GM12878 (cell line): Measurements from ENCODE around the gene EBF3. TPM values are rescaled to one million over a fixed set of nuclear protein-coding genes. Genes with fewer than 3 reads are reported as not detected.

Experiments used
- ATAC-seq: fragments of 200-7000 bp; cut with Tn5 transposase; 3 replicates; pipeline ENCODE4 v1.9.1; 2020; ENCODE audit warnings: mild to moderate bottlenecking, moderate library complexity
- BruUV-seq: library from RNA; stranded (reverse); fragments of 400-500 nt; replicated peaks from 2 replicates; lab custom pipeline; 2021; lab: Mats Ljungman, UMichigan
- CTCF ChIA-PET: fragments of 300-600 bp; sonication (Branson Sonifier 250); formaldehyde crosslinking; extraction: SDS; loops from one replicate; lab custom pipeline; 2021; ENCODE audit warnings: inconsistent platforms; lab: Yijun Ruan, JAX
- POLR2A ChIA-PET: fragments of 350-600 bp; formaldehyde crosslinking; extraction: SDS; loops from one replicate; lab custom pipeline; 2021; ENCODE audit warnings: inconsistent platforms; lab: Charles Lee
- RAD21 ChIA-PET: fragments of 300-600 bp; sonication (Branson Sonifier 250); formaldehyde crosslinking; loops from one replicate; lab custom pipeline; 2023; ENCODE audit warnings: antibody characterized with exemption; ENCODE audit not compliant: unreplicated experiment; lab: Charles Lee
- SMC1A ChIA-PET: fragments of 300-600 bp; sonication (Branson Sonifier 250); formaldehyde crosslinking; loops from one replicate; lab custom pipeline; 2023; ENCODE audit not compliant: unreplicated experiment, uncharacterized antibody; lab: Charles Lee
- DNase-seq: peaks from one replicate; pipeline ENCODE4 v3.0.0-alpha.2; 2011; ENCODE audit warnings: low read depth, low spot score
- FAIRE-seq: peaks from 3 replicates; lab custom pipeline; 2011; peaks lifted over from hg19 to GRCh38; lab: Jason Lieb, UNC
- H2AFZ ChIP-seq: 2 replicates; pipeline ENCODE4 v1.6.0; 2011; ENCODE audit warnings: low read depth, low read length, control low read depth; ENCODE audit not compliant: control insufficient read depth
- H3K27ac ChIP-seq: 2 replicates; pipeline ENCODE4 v1.5.1; 2011; ENCODE audit warnings: control low read depth; ENCODE audit not compliant: control insufficient read depth, insufficient read depth
- H3K27me3 ChIP-seq, 2 experiments: replicated peaks in 1 of 2; 2 replicates each; pipeline versions ENCODE4 v1.6.0 to v1.6.1; 2011; ENCODE audit warnings: low read length in 1 of 2; ENCODE audit not compliant: control insufficient read depth in 2 of 2, insufficient read depth in 2 of 2
- H3K36me3 ChIP-seq, 2 experiments: 2 replicates each; pipeline ENCODE4 v1.5.1; 2011; ENCODE audit warnings: low read length in 1 of 2; ENCODE audit not compliant: control insufficient read depth in 2 of 2, insufficient read depth in 2 of 2
- H3K4me1 ChIP-seq: 2 replicates; pipeline ENCODE4 v1.6.1; 2011; ENCODE audit warnings: mild to moderate bottlenecking, low read length, moderate library complexity, mixed read lengths; ENCODE audit not compliant: control insufficient read depth, insufficient read depth
- H3K4me2 ChIP-seq: 2 replicates; pipeline ENCODE4 v1.6.0; 2011; ENCODE audit warnings: control low read depth; ENCODE audit not compliant: control insufficient read depth, insufficient read depth
- H3K4me3 ChIP-seq: fragments of 200-600 bp; sonication (generic); 2 replicates; pipeline ENCODE4 v1.5.1; 2016
- H3K79me2 ChIP-seq: 2 replicates; pipeline ENCODE4 v1.6.0; 2011; ENCODE audit warnings: low read length; ENCODE audit not compliant: control insufficient read depth, insufficient read depth
- H3K9ac ChIP-seq: 2 replicates; pipeline ENCODE4 v1.8.0; 2011; ENCODE audit warnings: low read length, control low read depth, mixed read lengths; ENCODE audit not compliant: control insufficient read depth, insufficient read depth
- H3K9me3 ChIP-seq: replicated peaks from 3 replicates; pipeline ENCODE4 v1.5.1; 2011; ENCODE audit warnings: mild to moderate bottlenecking, low read length; ENCODE audit not compliant: control insufficient read depth, insufficient read depth
- H4K20me1 ChIP-seq: 2 replicates; pipeline ENCODE4 v1.6.0; 2011; ENCODE audit not compliant: control insufficient read depth, insufficient read depth
- ETV6 ChIP-seq, 2 experiments: fragments of 450-650 bp in 1 of 2; IDR thresholded peaks in 1 of 2; conservative IDR thresholded peaks in 1 of 2; 2 replicates each; pipeline ENCODE4 v1.6.1; 2014; ENCODE audit warnings: antibody characterized with exemption in 1 of 2, borderline replicate concordance in 1 of 2, low read depth in 1 of 2, mild to moderate bottlenecking in 1 of 2, moderate library complexity in 1 of 2
- MYC ChIP-seq: IDR thresholded peaks from 2 replicates; pipeline ENCODE4 v1.6.1; 2011; ENCODE audit warnings: mild to moderate bottlenecking, low read length, moderate library complexity, inconsistent platforms; ENCODE audit not compliant: insufficient read depth, insufficient replicate concordance, insufficient read length, severe bottlenecking
- NFIC ChIP-seq: IDR thresholded peaks from 2 replicates; pipeline ENCODE4 v1.6.1; 2012; ENCODE audit warnings: low read depth, mild to moderate bottlenecking, inconsistent platforms, low read length, moderate library complexity
- NKRF ChIP-seq: fragments of 450-650 bp; conservative IDR thresholded peaks from 2 replicates; pipeline ENCODE4 v1.6.1; 2017; ENCODE audit warnings: mild to moderate bottlenecking, moderate library complexity
- PKNOX1 ChIP-seq: fragments of 450-650 bp; IDR thresholded peaks from 2 replicates; pipeline ENCODE4 v1.6.1; 2016; ENCODE audit warnings: mild to moderate bottlenecking
- POLR2A ChIP-seq: IDR thresholded peaks from 2 replicates; pipeline ENCODE4 v1.6.1; 2011; ENCODE audit warnings: low read depth, mild to moderate bottlenecking, low read length
- POU2F2 ChIP-seq: IDR thresholded peaks from 3 replicates; pipeline ENCODE4 v1.6.1; 2011; ENCODE audit warnings: low read depth, mild to moderate bottlenecking, low read length, borderline replicate concordance
- RAD51 ChIP-seq: fragments of 450-650 bp; IDR thresholded peaks from 2 replicates; pipeline ENCODE4 v1.6.1; 2016; ENCODE audit warnings: moderate library complexity, mild to moderate bottlenecking, inconsistent platforms
- SMAD1 ChIP-seq: fragments of 450-650 bp; IDR thresholded peaks from 2 replicates; pipeline ENCODE4 v1.6.1; 2018; ENCODE audit warnings: mild to moderate bottlenecking, low read depth; ENCODE audit not compliant: partially characterized antibody
- SUPT20H ChIP-seq: IDR thresholded peaks from 2 replicates; pipeline ENCODE4 v1.6.1; 2011; ENCODE audit warnings: low read depth, mild to moderate bottlenecking, low read length, moderate library complexity, borderline replicate concordance; ENCODE audit not compliant: control insufficient read depth
- ZNF622 ChIP-seq: fragments of 450-650 bp; IDR thresholded peaks from 2 replicates; pipeline ENCODE4 v1.6.1; 2017; ENCODE audit warnings: mild to moderate bottlenecking, inconsistent platforms
- WGBS: methylation state at CpG from one replicate; pipeline ENCODE4 v1.1.6; 2016; ENCODE audit warnings: low lambda C conversion rate; ENCODE audit not compliant: insufficient replicate concordance, insufficient coverage; ENCODE audit errors: missing lambda C conversion rate; 5-methylcytosine and 5-hydroxymethylcytosine counted together
- in situ Hi-C: fragments of 300-500 bp; cut with MboI; formaldehyde crosslinking; loops from 9 replicates; pipeline ENCODE4 v1.14.3; 2018; ENCODE audit warnings: mixed read lengths
- intact Hi-C: fragments of 100-400 bp; cut with micrococcal nuclease; formaldehyde crosslinking; loops from one replicate; pipeline ENCODE4 v1.14.2; 2022; ENCODE audit not compliant: unreplicated experiment
- polyA plus RNA-seq, 11 experiments: library from polyadenylated mRNA; depleted of rRNA in 4 of 11; unstranded in 6 of 11; stranded (reverse) in 5 of 11; fragments of >200 nt; fragmentation: Nextera tagmentation in 4 of 11; fragmentation: Illumina TruSeq in 1 of 11; extraction: Ambion mirVana in 4 of 11; extraction: Trizol in 1 of 11; gene quantifications; 1 replicate in 1 of 11; 2 replicates in 10 of 11; pipeline versions ENCODE4 v1.2.1 to v1.2.3, GENCODE V29; 2011 to 2016; ENCODE audit warnings: inconsistent platforms in 2 of 11, missing spikeins in 2 of 11, low read depth in 1 of 11
- total RNA-seq, 4 experiments: library from RNA; depleted of rRNA in 3 of 4; stranded (reverse); fragments of >200 nt in 3 of 4; fragmentation: Illumina TruSeq in 1 of 4; extraction: Trizol in 1 of 4; gene quantifications; 2 replicates each; pipeline versions ENCODE4 v1.2.1 to v1.2.3, GENCODE V29; 2013 to 2021

EBF3 gene
- total and polyA plus RNA-seq, 10 of the 15 experiments (the other 5 are each of a cell fraction or from before 2014, with no cell fraction given), result not detected

GRCh38 chr10:129934196-129934925 lies 29.7 kb downstream of the EBF3 start:
- no peak for FAIRE-seq
- TF ChIP-seq ETV6 (conservative IDR thresholded peaks at IDR 0.05 in 1 of 2, IDR thresholded peaks at IDR 0.05 in 1 of 2; ENCODE audit: borderline replicate concordance in 1 of 2, low read depth in 1 of 2), result no peak
- TF ChIP-seq RAD51, result no peak
- TF ChIP-seq PKNOX1, result no peak
- TF ChIP-seq NFIC, result no peak
- TF ChIP-seq NKRF, result no peak
- TF ChIP-seq POLR2A, result no peak
- TF ChIP-seq SUPT20H, result no peak
- no peak for TF ChIP-seq SMAD1
- no peak for TF ChIP-seq ZNF622
- TF ChIP-seq MYC, result no peak
- TF ChIP-seq POU2F2, result no peak
- TF ChIP-seq, all 136 proteins: peak for 0
- Histone ChIP-seq H3K4me1 (no peaks in the 10 kb centered on the region), H2AFZ (no peak overlapping the region), H3K27ac (no peak overlapping the region), H3K27me3 (no peaks in the 10 kb centered on the region), H3K4me3 (no peak overlapping the region), H3K9ac (no peak overlapping the region), H3K36me3 (no peaks in the 10 kb centered on the region), H3K79me2 (no peaks in the 10 kb centered on the region), H4K20me1 (no peaks in the 10 kb centered on the region), H3K9me3 (no peaks in the 10 kb centered on the region), H3K4me2 (no peak overlapping the region)
- ChIA-PET CTCF (no interaction called here), SMC1A (interaction anchor here (0.6 kb wide), 1 partner anchor 88 kb away, joined by 3 read pairs; no protein-coding TSS in a partner anchor), RAD21 (no interaction called here), POLR2A (no interaction called here)
- ATAC-seq (no peak), DNase-seq (no peak)
- in situ Hi-C loops, result no loop called here
- intact Hi-C loops, result no loop called here
- WGBS, result 22% methylated on average over 12 of the region's 12 CpGs
- no TSS peak for BruUV-seq
